Neuronal stem cell (in vitro differentiated cells): ENCODE data around the gene PAFAH2. TPM values are rescaled to one million over a fixed set of nuclear protein-coding genes. Genes with fewer than 3 reads are reported as not detected.

Experiments
- DNase-seq: peaks from one replicate; pipeline ENCODE4 v3.0.0-alpha.2; 2013; ENCODE audit warnings: low spot score
- H2AFZ ChIP-seq: one replicate; pipeline ENCODE4 v1.6.1; 2013; ENCODE audit warnings: mild to moderate bottlenecking, low read length, inconsistent platforms
- H2AK5ac ChIP-seq: 2 replicates; pipeline ENCODE4 v1.6.1; 2013; ENCODE audit warnings: low read depth, mild to moderate bottlenecking, inconsistent platforms, low read length, moderate library complexity, mixed read lengths
- H2BK120ac ChIP-seq: 2 replicates; pipeline ENCODE4 v1.6.1; 2013; ENCODE audit warnings: low read depth, mild to moderate bottlenecking, inconsistent platforms, low read length, moderate library complexity, mixed read lengths
- H2BK12ac ChIP-seq: one replicate; pipeline ENCODE4 v1.6.1; 2013; ENCODE audit warnings: low read length, inconsistent platforms
- H2BK15ac ChIP-seq: 2 replicates; pipeline ENCODE4 v1.6.1; 2013; ENCODE audit warnings: mild to moderate bottlenecking, low read length, inconsistent platforms, mixed read lengths
- H2BK5ac ChIP-seq: one replicate; pipeline ENCODE4 v1.6.1; 2013; ENCODE audit warnings: inconsistent platforms, mild to moderate bottlenecking, low read length, moderate library complexity
- H3K14ac ChIP-seq: one replicate; pipeline ENCODE4 v1.6.1; 2013; ENCODE audit warnings: low read length, inconsistent platforms
- H3K18ac ChIP-seq: 2 replicates; pipeline ENCODE4 v1.6.1; 2013; ENCODE audit warnings: low read length, inconsistent platforms
- H3K23ac ChIP-seq: 2 replicates; pipeline ENCODE4 v1.6.1; 2013; ENCODE audit warnings: low read depth, mild to moderate bottlenecking, mixed read lengths, low read length, inconsistent platforms; ENCODE audit not compliant: poor library complexity
- H3K27ac ChIP-seq: replicated peaks from 3 replicates; pipeline ENCODE4 v1.5.1; 2013; ENCODE audit warnings: low read length, inconsistent platforms
- H3K27me3 ChIP-seq, 3 experiments: 2 replicates each; pipeline ENCODE4 v1.6.1; 2013; ENCODE audit warnings: low read length in 3 of 3, mild to moderate bottlenecking in 2 of 3, inconsistent platforms in 1 of 3, low read depth in 1 of 3, mixed read lengths in 1 of 3, moderate library complexity in 1 of 3; ENCODE audit not compliant: control insufficient read depth in 3 of 3, insufficient read depth in 3 of 3
- H3K36me3 ChIP-seq, 2 donors: replicated peaks in 1 of 2; 2 replicates each; pipeline ENCODE4 v1.6.1; 2013; ENCODE audit warnings: low read length in 2 of 2; ENCODE audit not compliant: control insufficient read depth in 2 of 2, insufficient read depth in 2 of 2
- H3K4ac ChIP-seq: 2 replicates; pipeline ENCODE4 v1.6.1; 2013; ENCODE audit warnings: inconsistent platforms, mild to moderate bottlenecking, low read length, moderate library complexity
- H3K4me1 ChIP-seq, 2 donors: 1 replicate in 1 of 2; 2 replicates in 1 of 2; pipeline ENCODE4 v1.6.1; 2013; ENCODE audit warnings: low read length in 2 of 2, low read depth in 1 of 2; ENCODE audit not compliant: control insufficient read depth in 2 of 2, insufficient read depth in 1 of 2
- H3K4me2 ChIP-seq: one replicate; pipeline ENCODE4 v1.6.1; 2013; ENCODE audit warnings: mild to moderate bottlenecking, low read length, inconsistent platforms; ENCODE audit not compliant: insufficient read depth, poor library complexity, severe bottlenecking
- H3K4me3 ChIP-seq, 2 donors: 2 replicates each; pipeline ENCODE4 v1.5.1; 2013; ENCODE audit warnings: low read length in 2 of 2, mild to moderate bottlenecking in 2 of 2, inconsistent platforms in 1 of 2, moderate library complexity in 1 of 2
- H3K79me1 ChIP-seq: one replicate; pipeline ENCODE4 v1.6.1; 2013; ENCODE audit warnings: low read depth, mild to moderate bottlenecking, inconsistent platforms, low read length, moderate library complexity
- H3K9ac ChIP-seq: one replicate; pipeline ENCODE4 v1.6.1; 2013; ENCODE audit warnings: mild to moderate bottlenecking, low read depth, low read length, inconsistent platforms; ENCODE audit not compliant: poor library complexity
- H3K9me3 ChIP-seq, 2 donors: replicated peaks in 1 of 2; 2 replicates each; pipeline versions ENCODE3 to v1.6.1; 2013; ENCODE audit warnings: low read length in 2 of 2, mild to moderate bottlenecking in 2 of 2, inconsistent platforms in 1 of 2, low read depth in 1 of 2, mixed read lengths in 1 of 2, moderate library complexity in 1 of 2; ENCODE audit not compliant: control insufficient read depth in 2 of 2, insufficient read depth in 1 of 2
- H4K8ac ChIP-seq: one replicate; pipeline ENCODE4 v1.6.1; 2013; ENCODE audit warnings: low read depth, mild to moderate bottlenecking, inconsistent platforms, low read length, moderate library complexity
- H4K91ac ChIP-seq: one replicate; pipeline ENCODE4 v1.6.1; 2013; ENCODE audit warnings: low read length, low read depth, mild to moderate bottlenecking, inconsistent platforms; ENCODE audit not compliant: poor library complexity
- WGBS, 2 donors: extraction: QIAGEN DNeasy Blood & Tissue Kit; methylation state at CpG; one replicate each; pipeline ENCODE4 v1.1.7; 2013; ENCODE audit warnings: missing lambda C conversion rate in 2 of 2, mixed read lengths in 1 of 2; ENCODE audit not compliant: insufficient read length in 2 of 2, insufficient replicate concordance in 1 of 2; ENCODE audit errors: extremely low coverage in 2 of 2; 5-methylcytosine and 5-hydroxymethylcytosine counted together
- polyA plus RNA-seq, 2 experiments: library from polyadenylated mRNA; stranded (reverse); fragments of 200-250 nt; gene quantifications; one replicate each; pipeline ENCODE4 v1.2.3, GENCODE V29; 2013

Gene PAFAH2
- 6.6 TPM for polyA plus RNA-seq (2013, experiment 1 of 2)
- polyA plus RNA-seq (2013, experiment 2 of 2) = 7.3 TPM

GRCh38 chr1:25997828-25998761 lies at the start of gene PAFAH2:
Gene PAFAH2 (minus strand): TSS chr1:25998063. CDS start chr1:25990816, 7,247 bp downstream.
- no CpG with 5 or more reads among the region's 47 CpGs for WGBS, 2 donors
- peak within 1 kb of the TSS; percentile 87 for H3K4me2 ChIP-seq
- no peaks in the 10 kb centered on the region for H3K36me3 ChIP-seq
- peak within 1 kb of the TSS; percentile 62 to 85 for H3K4me3 ChIP-seq
- H3K27me3 ChIP-seq = no peaks in the 10 kb centered on the region
- H2BK12ac ChIP-seq = no peak within 1 kb of the TSS
- peak within 1 kb of the TSS; percentile 84 for H2AFZ ChIP-seq
- H3K9ac ChIP-seq = peak within 1 kb of the TSS; percentile 68
- no peak within 1 kb of the TSS for H3K14ac ChIP-seq
- no peak within 1 kb of the TSS for H4K91ac ChIP-seq
- H3K4me1 ChIP-seq = peaks cover 16 to 25% of the 10 kb centered on the region in 2 donors
- DNase-seq = peak; percentile 99
- no peak within 1 kb of the TSS for H3K4ac ChIP-seq
- peak within 1 kb of the TSS; percentile 18 for H2BK15ac ChIP-seq
- H2BK120ac ChIP-seq = no peak within 1 kb of the TSS
- peak within 1 kb of the TSS; percentile 21 for H2AK5ac ChIP-seq
- H3K9me3 ChIP-seq = no peaks in the 10 kb centered on the region
- peak within 1 kb of the TSS; percentile 20 for H3K18ac ChIP-seq
- no peak within 1 kb of the TSS for H3K27ac ChIP-seq
- peak within 1 kb of the TSS; percentile 17 for H3K23ac ChIP-seq
- H4K8ac ChIP-seq = no peak within 1 kb of the TSS
- H3K79me1 ChIP-seq = peaks cover 1% of the 10 kb centered on the region
- peak within 1 kb of the TSS; percentile 45 for H2BK5ac ChIP-seq

GRCh38 chr1:26047278-26047874 lies 49.5 kb upstream of the PAFAH2 start:
- H3K27me3 ChIP-seq = peaks cover 21 to 98% (median 68%) of the 10 kb centered on the region in 3 experiments
- no peak overlapping the region for H3K14ac ChIP-seq
- H2AK5ac ChIP-seq = no peak overlapping the region
- H3K79me1 ChIP-seq = no peaks in the 10 kb centered on the region
- H3K4me1 ChIP-seq = peaks cover 0 to 8% of the 10 kb centered on the region in 2 donors
- H2BK120ac ChIP-seq = no peak overlapping the region
- no CpG with 5 or more reads among the region's 7 CpGs for WGBS, 2 donors
- no peaks in the 10 kb centered on the region for H3K36me3 ChIP-seq
- H4K91ac ChIP-seq = no peak overlapping the region
- H3K4ac ChIP-seq = no peak overlapping the region
- no peak overlapping the region for H2BK12ac ChIP-seq
- H3K9me3 ChIP-seq = peaks cover 0 to 2% of the 10 kb centered on the region in 2 donors
- no peak overlapping the region for H2AFZ ChIP-seq
- no peak overlapping the region for H3K9ac ChIP-seq
- H4K8ac ChIP-seq = no peak overlapping the region
- no peak overlapping the region for H3K4me3 ChIP-seq
- no peak for DNase-seq
- no peak overlapping the region for H2BK5ac ChIP-seq
- no peak overlapping the region for H2BK15ac ChIP-seq
- no peak overlapping the region for H3K23ac ChIP-seq
- no peak overlapping the region for H3K27ac ChIP-seq
- no peak overlapping the region for H3K18ac ChIP-seq
- H3K4me2 ChIP-seq = no peak overlapping the region

GRCh38 chr1:26046246-26047095 lies 48.6 kb upstream of the PAFAH2 start:
- Histone ChIP-seq H3K23ac (peak overlapping the region; percentile 49), H3K4me1 (peaks cover 0 to 8% of the 10 kb centered on the region in 2 donors), H2AFZ (peak overlapping the region; percentile 85), H3K4ac (no peak overlapping the region), H4K8ac (peak overlapping the region; percentile 19), H3K9ac (no peak overlapping the region), H2AK5ac (peak overlapping the region; percentile 40), H3K79me1 (no peaks in the 10 kb centered on the region), H4K91ac (no peak overlapping the region), H2BK12ac (no peak overlapping the region), H3K9me3 (peaks cover 0 to 2% of the 10 kb centered on the region in 2 donors), H2BK5ac (no peak overlapping the region), H3K36me3 (no peaks in the 10 kb centered on the region), H3K27ac (no peak overlapping the region), H3K4me3 (peak overlapping the region in 1 of 2 donors; percentile 59), H3K27me3 (peaks cover 21 to 96% (median 68%) of the 10 kb centered on the region in 3 experiments), H3K4me2 (peak overlapping the region; percentile 63), H2BK120ac (no peak overlapping the region), H3K18ac (peak overlapping the region; percentile 86), H3K14ac (no peak overlapping the region), H2BK15ac (peak overlapping the region; percentile 79)
- no CpG with 5 or more reads among the region's 57 CpGs for WGBS, 2 donors
- DNase-seq = no peak
